ENCODE data around the gene ARMC7.

The ARMC7 gene

GRCh38 chr17:75078284-75079022, 31.3 kb upstream of the ARMC7 start:
- no peak for DNase-seq

GRCh38 chr17:75079023-75079373, 30.8 kb upstream of the ARMC7 start:
- no peak for DNase-seq

GRCh38 chr17:75081611-75082540, 27.9 kb upstream of the ARMC7 start:
- DNase-seq, result no peak

- no peak for DNase-seq
Measured at GRCh38 chr17:75082683-75083082, 27.1 kb upstream of the ARMC7 start.

- DNase-seq, result no peak
Measured at GRCh38 chr17:75084039-75084660, 25.6 kb upstream of the ARMC7 start.

GRCh38 chr17:75086496-75087181, 23.1 kb upstream of the ARMC7 start:
- no peak for DNase-seq

GRCh38 chr17:75087182-75087557, 22.6 kb upstream of the ARMC7 start:
- DNase-seq, result no peak

GRCh38 chr17:75087558-75088453, 22.0 kb upstream of the ARMC7 start, which contains the start of gene SLC16A5:
Gene SLC16A5, plus strand, starts transcription at chr17:75087954. Its CDS starts 5,683 bp downstream, at chr17:75093637.
- DNase-seq, result no peak

- DNase-seq, result no peak
Measured at GRCh38 chr17:75088465-75089417, 21.0 kb upstream of the ARMC7 start.

GRCh38 chr17:75090871-75091854, 18.6 kb upstream of the ARMC7 start:
- no peak for DNase-seq

- DNase-seq, result no peak
Measured at GRCh38 chr17:75091855-75092327, 17.9 kb upstream of the ARMC7 start.

GRCh38 chr17:75093548-75094158, 16.1 kb upstream of the ARMC7 start:
- no peak for DNase-seq

- no peak for DNase-seq
Measured at GRCh38 chr17:75094871-75095399, 14.8 kb upstream of the ARMC7 start.

- DNase-seq, result no peak
Measured at GRCh38 chr17:75096082-75096625, 13.6 kb upstream of the ARMC7 start.

- no peak for DNase-seq
Measured at GRCh38 chr17:75097865-75098264, 11.9 kb upstream of the ARMC7 start.

GRCh38 chr17:75098861-75099260, 10.9 kb upstream of the ARMC7 start:
- no peak for DNase-seq

GRCh38 chr17:75099881-75100595, 9.7 kb upstream of the ARMC7 start:
- DNase-seq, result no peak

Measured in NCI-H446 treated with DMSO at 0.1 percent for 48 hours (cell line).